ENCODE results near the gene SLC4A3. TPM values are rescaled to one million over a fixed set of nuclear protein-coding genes. Genes with fewer than 3 reads are reported as not detected.

Gene SLC4A3
- total and polyA plus RNA-seq, 2 of the 13 experiments (the other 11 are each of a cell fraction or from before 2014, with no cell fraction given) = 0.18 to 0.95 TPM

DNA sequence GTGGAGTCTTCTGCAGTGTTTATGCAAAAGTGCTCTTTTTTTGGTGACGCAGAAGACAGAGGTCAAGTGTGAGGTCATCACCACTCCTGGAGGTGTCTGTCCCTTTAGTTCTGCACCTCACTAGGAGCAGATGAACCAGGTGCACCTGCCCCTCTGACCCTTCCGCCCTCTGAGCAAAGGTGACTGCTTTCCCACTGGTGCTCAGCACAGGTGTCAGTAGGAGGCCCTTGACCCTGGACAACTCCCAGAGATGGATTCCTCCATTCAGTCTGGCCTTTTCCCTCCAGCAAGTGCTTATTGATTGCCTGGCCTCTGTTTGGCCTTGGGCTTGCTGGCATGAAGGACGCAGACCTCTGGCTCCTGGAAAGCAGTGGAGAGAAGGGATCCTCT is 8.7 kb upstream of the SLC4A3 start (continued):
- TF ChIP-seq ZNF766 (CRISPR knock-in tag; IDR thresholded peaks at IDR 0.05; ENCODE audit: borderline replicate concordance) (no peak), SMARCE1 (IDR thresholded peaks at IDR 0.05; ENCODE audit: borderline replicate concordance) (no peak), POGZ (CRISPR knock-in tag; IDR thresholded peaks at IDR 0.05) (no peak; the same call in 1 of the 2 replicates), SMAD9 (CRISPR knock-in tag; IDR thresholded peaks at IDR 0.05) (no peak), NFE2L1 (CRISPR knock-in tag; IDR thresholded peaks at IDR 0.05; ENCODE audit: borderline replicate concordance) (no peak), DR1 (CRISPR knock-in tag; IDR thresholded peaks at IDR 0.05) (no peak), WIZ (CRISPR knock-in tag; IDR thresholded peaks at IDR 0.05) (no peak), ZNF572 (CRISPR knock-in tag; IDR thresholded peaks at IDR 0.05) (no peak), SALL1 (CRISPR knock-in tag; IDR thresholded peaks at IDR 0.05) (peak; percentile 56; the same call in 1 of the 2 replicates), ZNF251 (CRISPR knock-in tag; IDR thresholded peaks at IDR 0.05) (no peak), NONO (IDR thresholded peaks at IDR 0.05) (no peak), NONO (CRISPR knock-in tag; conservative IDR thresholded peaks at IDR 0.05) (peak; percentile 36; the same call in 1 of the 2 replicates), FOXO1 (CRISPR knock-in tag; IDR thresholded peaks at IDR 0.05) (peak; percentile 8; the same call in 1 of the 2 replicates), SIX1 (CRISPR knock-in tag; IDR thresholded peaks at IDR 0.05; ENCODE audit: borderline replicate concordance) (no peak), NKX3-1 (CRISPR knock-in tag; IDR thresholded peaks at IDR 0.05) (no peak), ZNF101 (CRISPR knock-in tag; IDR thresholded peaks at IDR 0.05; ENCODE audit: borderline replicate concordance, low read depth) (no peak), ZNF629 (CRISPR knock-in tag; conservative IDR thresholded peaks at IDR 0.05) (no peak), ETV6 (CRISPR knock-in tag; conservative IDR thresholded peaks at IDR 0.05) (no peak), ZSCAN22 (CRISPR knock-in tag; IDR thresholded peaks at IDR 0.05) (no peak), CCDC6 (CRISPR knock-in tag; IDR thresholded peaks at IDR 0.05) (no peak), SNAPC2 (CRISPR knock-in tag; IDR thresholded peaks at IDR 0.05) (no peak)
- TF ChIP-seq, protein P1, sequence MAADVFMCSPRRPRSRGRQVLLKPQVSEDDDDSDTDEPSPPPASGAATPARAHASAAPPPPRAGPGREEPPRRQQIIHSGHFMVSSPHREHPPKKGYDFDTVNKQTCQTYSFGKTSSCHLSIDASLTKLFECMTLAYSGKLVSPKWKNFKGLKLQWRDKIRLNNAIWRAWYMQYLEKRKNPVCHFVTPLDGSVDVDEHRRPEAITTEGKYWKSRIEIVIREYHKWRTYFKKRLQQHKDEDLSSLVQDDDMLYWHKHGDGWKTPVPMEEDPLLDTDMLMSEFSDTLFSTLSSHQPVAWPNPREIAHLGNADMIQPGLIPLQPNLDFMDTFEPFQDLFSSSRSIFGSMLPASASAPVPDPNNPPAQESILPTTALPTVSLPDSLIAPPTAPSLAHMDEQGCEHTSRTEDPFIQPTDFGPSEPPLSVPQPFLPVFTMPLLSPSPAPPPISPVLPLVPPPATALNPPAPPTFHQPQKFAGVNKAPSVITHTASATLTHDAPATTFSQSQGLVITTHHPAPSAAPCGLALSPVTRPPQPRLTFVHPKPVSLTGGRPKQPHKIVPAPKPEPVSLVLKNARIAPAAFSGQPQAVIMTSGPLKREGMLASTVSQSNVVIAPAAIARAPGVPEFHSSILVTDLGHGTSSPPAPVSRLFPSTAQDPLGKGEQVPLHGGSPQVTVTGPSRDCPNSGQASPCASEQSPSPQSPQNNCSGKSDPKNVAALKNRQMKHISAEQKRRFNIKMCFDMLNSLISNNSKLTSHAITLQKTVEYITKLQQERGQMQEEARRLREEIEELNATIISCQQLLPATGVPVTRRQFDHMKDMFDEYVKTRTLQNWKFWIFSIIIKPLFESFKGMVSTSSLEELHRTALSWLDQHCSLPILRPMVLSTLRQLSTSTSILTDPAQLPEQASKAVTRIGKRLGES (CRISPR knock-in tag; IDR thresholded peaks at IDR 0.05; ENCODE audit: borderline replicate concordance) = no peak
- TF ChIP-seq, protein P2, sequence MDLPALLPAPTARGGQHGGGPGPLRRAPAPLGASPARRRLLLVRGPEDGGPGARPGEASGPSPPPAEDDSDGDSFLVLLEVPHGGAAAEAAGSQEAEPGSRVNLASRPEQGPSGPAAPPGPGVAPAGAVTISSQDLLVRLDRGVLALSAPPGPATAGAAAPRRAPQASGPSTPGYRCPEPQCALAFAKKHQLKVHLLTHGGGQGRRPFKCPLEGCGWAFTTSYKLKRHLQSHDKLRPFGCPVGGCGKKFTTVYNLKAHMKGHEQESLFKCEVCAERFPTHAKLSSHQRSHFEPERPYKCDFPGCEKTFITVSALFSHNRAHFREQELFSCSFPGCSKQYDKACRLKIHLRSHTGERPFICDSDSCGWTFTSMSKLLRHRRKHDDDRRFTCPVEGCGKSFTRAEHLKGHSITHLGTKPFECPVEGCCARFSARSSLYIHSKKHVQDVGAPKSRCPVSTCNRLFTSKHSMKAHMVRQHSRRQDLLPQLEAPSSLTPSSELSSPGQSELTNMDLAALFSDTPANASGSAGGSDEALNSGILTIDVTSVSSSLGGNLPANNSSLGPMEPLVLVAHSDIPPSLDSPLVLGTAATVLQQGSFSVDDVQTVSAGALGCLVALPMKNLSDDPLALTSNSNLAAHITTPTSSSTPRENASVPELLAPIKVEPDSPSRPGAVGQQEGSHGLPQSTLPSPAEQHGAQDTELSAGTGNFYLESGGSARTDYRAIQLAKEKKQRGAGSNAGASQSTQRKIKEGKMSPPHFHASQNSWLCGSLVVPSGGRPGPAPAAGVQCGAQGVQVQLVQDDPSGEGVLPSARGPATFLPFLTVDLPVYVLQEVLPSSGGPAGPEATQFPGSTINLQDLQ (CRISPR knock-in tag; IDR thresholded peaks at IDR 0.05) = no peak
- TF ChIP-seq, protein P3, sequence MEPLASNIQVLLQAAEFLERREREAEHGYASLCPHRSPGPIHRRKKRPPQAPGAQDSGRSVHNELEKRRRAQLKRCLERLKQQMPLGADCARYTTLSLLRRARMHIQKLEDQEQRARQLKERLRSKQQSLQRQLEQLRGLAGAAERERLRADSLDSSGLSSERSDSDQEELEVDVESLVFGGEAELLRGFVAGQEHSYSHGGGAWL (CRISPR knock-in tag; IDR thresholded peaks at IDR 0.05) = no peak
- TF ChIP-seq, protein P4, sequence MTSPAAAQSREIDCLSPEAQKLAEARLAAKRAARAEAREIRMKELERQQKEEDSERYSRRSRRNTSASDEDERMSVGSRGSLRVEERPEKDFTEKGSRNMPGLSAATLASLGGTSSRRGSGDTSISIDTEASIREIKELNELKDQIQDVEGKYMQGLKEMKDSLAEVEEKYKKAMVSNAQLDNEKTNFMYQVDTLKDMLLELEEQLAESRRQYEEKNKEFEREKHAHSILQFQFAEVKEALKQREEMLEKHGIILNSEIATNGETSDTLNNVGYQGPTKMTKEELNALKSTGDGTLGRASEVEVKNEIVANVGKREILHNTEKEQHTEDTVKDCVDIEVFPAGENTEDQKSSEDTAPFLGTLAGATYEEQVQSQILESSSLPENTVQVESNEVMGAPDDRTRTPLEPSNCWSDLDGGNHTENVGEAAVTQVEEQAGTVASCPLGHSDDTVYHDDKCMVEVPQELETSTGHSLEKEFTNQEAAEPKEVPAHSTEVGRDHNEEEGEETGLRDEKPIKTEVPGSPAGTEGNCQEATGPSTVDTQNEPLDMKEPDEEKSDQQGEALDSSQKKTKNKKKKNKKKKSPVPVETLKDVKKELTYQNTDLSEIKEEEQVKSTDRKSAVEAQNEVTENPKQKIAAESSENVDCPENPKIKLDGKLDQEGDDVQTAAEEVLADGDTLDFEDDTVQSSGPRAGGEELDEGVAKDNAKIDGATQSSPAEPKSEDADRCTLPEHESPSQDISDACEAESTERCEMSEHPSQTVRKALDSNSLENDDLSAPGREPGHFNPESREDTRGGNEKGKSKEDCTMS (CRISPR knock-in tag; conservative IDR thresholded peaks at IDR 0.05) = no peak
